ACC112 (cell line): ENCODE results near the gene TLX1.

Source experiments
- H2AFZ ChIP-seq: fragments of 200-600 bp; sonication (generic); one replicate; pipeline ENCODE4 v1.6.0; 2017; ENCODE audit warnings: antibody characterized with exemption, low read length; ENCODE audit not compliant: unreplicated experiment
- H3K27ac ChIP-seq: fragments of 200-600 bp; sonication (generic); 2 replicates; pipeline ENCODE4 v1.5.1; 2014; ENCODE audit warnings: low read depth, mild to moderate bottlenecking, antibody characterized with exemption, low read length, moderate library complexity
- H3K27me3 ChIP-seq: fragments of 200-600 bp; sonication (generic); 2 replicates; pipeline ENCODE4 v1.6.1; 2014; ENCODE audit warnings: mild to moderate bottlenecking, antibody characterized with exemption, low read length, moderate library complexity, mixed read lengths; ENCODE audit not compliant: insufficient read depth
- H3K36me3 ChIP-seq: fragments of 200-600 bp; sonication (generic); 2 replicates; pipeline ENCODE4 v1.6.1; 2016; ENCODE audit warnings: mild to moderate bottlenecking, antibody characterized with exemption, low read length, moderate library complexity, mixed read lengths; ENCODE audit not compliant: insufficient read depth
- H3K4me1 ChIP-seq: fragments of 200-600 bp; sonication (generic); one replicate; pipeline ENCODE4 v1.6.1; 2016; ENCODE audit warnings: low read length, mixed read lengths; ENCODE audit not compliant: insufficient read depth, unreplicated experiment, control insufficient read depth
- H3K4me3 ChIP-seq: fragments of 200-600 bp; sonication (generic); 2 replicates; pipeline ENCODE4 v1.5.1; 2014; ENCODE audit warnings: mild to moderate bottlenecking, low read depth, low read length
- H3K79me2 ChIP-seq: fragments of 200-600 bp; sonication (generic); one replicate; pipeline ENCODE4 v1.6.0; 2016; ENCODE audit warnings: low read length; ENCODE audit not compliant: control insufficient read depth, unreplicated experiment, insufficient read depth

The TLX1 gene

DNA sequence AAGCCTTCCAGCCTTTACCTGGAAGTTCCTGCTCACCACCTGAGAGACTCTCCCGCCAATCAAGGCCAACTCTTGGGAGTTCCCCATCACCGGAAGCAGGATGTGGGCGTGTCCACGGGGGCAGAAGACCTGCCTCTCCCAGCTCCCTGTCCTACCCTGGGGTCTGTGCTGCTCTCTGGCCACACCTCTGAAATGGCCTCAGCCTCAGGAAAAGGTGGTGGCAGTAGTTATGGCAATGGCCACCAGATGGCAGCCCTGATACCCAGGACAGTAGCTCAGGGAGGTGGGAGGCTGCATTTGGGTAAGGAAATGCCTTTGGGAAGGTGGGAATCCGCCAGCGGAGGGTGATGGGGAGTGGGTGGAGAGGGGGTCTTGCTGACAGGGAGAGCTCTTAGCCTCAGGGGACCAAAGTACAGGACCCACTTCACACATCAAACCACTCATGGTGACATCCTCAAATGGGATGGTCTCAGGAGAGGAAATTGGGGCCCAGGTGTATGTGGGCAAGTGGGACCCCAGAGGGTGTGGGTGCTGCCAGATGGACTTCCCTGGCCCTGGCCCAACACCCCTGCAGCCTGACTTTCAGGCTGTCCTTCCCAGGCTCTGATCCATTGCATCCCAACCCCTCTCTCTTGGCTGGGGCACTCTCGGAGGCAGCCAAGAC, 35.4 kb upstream of the TLX1 start:
- no peak overlapping the region for H2AFZ ChIP-seq
- peaks cover 23% of the 10 kb centered on the region for H3K27me3 ChIP-seq
- no peak overlapping the region for H3K27ac ChIP-seq

DNA sequence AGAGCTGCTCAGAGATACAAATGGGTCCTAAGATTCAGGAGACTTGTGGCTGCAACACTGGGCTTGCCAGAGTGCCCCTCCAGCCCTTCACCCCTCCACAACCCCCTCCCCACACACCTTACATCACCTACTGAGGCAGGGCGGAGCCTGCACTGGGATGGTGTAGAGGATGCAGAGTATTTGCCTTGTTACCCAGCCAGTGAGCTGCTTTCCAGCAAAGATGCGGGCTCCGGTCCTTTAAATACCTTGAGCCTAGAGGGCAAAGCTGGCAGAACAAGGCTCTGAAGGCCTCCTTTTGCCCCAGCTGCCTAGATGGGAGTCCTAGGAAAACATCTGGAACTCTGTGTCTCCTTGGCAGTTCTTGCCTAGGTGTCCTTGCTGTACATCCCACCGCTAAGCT, 34.7 kb upstream of the TLX1 start:
- Histone ChIP-seq H3K27me3 (peaks cover 30% of the 10 kb centered on the region), H3K79me2 (no peaks in the 10 kb centered on the region), H3K36me3 (no peaks in the 10 kb centered on the region), H3K4me1 (peaks cover 21% of the 10 kb centered on the region), H3K27ac (no peak overlapping the region), H3K4me3 (no peak overlapping the region), H2AFZ (no peak overlapping the region)

More for the DNA sequence above, 35.4 kb upstream of the TLX1 start:
- Histone ChIP-seq H3K4me3 (no peak overlapping the region), H3K36me3 (no peaks in the 10 kb centered on the region), H3K79me2 (no peaks in the 10 kb centered on the region), H3K4me1 (peaks cover 28% of the 10 kb centered on the region)

DNA sequence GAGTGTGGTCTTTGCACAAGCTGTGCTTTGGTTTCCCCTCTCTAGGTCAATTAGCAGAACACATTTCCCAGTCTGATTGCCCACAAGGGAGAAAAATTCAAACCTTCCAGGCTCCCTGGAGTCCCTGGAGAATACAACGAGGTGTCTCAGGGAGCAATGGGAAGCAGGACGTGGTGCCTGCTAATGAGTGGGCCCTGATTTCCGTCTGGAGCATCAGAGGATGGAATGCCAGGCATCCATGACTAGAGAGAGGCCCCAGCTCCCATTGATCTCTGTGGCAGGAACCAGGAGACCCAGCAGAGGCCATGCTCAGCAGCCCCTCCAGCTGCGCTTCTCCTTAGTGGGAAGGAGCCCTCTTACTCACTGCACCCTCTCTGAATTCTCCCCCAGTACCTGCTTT, 33.2 kb upstream of the TLX1 start:
- H3K27ac ChIP-seq: no peak overlapping the region
- H2AFZ ChIP-seq: no peak overlapping the region
- no peak overlapping the region for H3K4me3 ChIP-seq
- peaks cover 6% of the 10 kb centered on the region for H3K4me1 ChIP-seq
- peaks cover 45% of the 10 kb centered on the region for H3K27me3 ChIP-seq
- H3K79me2 ChIP-seq: no peaks in the 10 kb centered on the region
- no peaks in the 10 kb centered on the region for H3K36me3 ChIP-seq

DNA sequence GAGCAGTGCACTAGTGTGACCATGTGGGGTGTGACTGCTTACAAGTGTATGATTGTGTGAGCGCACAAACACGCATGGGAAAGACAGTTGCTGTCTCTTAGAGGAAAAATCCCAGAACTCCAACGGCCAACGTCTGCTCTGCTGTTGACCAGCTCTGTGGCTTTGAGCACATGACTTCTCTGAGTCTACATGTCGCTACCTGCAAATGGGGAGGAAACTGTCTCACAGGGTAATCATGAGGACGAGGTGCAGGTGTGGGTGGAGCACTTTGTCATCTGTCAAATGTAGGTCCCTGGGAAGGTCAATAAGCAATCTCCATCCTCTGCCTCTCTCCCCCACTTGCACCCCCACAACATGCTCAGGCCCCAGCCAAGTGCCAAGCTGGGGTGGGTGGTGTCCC, 31.2 kb upstream of the TLX1 start:
- peaks cover 54% of the 10 kb centered on the region for H3K27me3 ChIP-seq
- no peaks in the 10 kb centered on the region for H3K4me1 ChIP-seq
- no peaks in the 10 kb centered on the region for H3K79me2 ChIP-seq
- H3K27ac ChIP-seq: no peak overlapping the region
- no peaks in the 10 kb centered on the region for H3K36me3 ChIP-seq
- H3K4me3 ChIP-seq: no peak overlapping the region
- H2AFZ ChIP-seq: no peak overlapping the region

DNA sequence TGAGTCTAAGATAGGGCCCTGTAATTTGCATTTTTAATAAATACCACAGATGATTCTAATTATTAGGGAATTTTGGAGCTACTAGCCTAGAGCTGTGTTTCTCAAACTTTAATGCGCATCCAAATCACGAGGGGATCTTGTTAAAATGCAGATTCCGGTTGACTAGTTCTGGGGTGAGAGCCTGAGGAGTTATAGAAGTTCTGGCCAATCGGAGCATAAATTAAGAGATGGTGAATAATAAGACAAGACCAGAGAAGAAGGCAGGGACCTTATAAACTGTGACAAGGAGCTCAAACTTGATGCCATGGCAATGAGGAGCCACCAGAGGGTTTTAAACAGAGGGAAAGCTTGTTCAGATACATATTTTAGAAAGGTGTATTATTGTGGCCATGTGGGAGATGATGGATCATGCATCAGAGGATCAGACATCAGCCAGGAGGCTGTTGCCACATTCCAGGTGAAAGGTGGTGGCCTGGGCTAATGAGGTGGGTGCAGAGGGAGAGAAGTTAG, 29.7 kb upstream of the TLX1 start:
- no peak overlapping the region for H3K4me3 ChIP-seq
- no peak overlapping the region for H2AFZ ChIP-seq
- H3K79me2 ChIP-seq: no peaks in the 10 kb centered on the region
- H3K4me1 ChIP-seq: no peaks in the 10 kb centered on the region
- no peaks in the 10 kb centered on the region for H3K36me3 ChIP-seq
- H3K27me3 ChIP-seq: peaks cover 65% of the 10 kb centered on the region
- no peak overlapping the region for H3K27ac ChIP-seq

DNA sequence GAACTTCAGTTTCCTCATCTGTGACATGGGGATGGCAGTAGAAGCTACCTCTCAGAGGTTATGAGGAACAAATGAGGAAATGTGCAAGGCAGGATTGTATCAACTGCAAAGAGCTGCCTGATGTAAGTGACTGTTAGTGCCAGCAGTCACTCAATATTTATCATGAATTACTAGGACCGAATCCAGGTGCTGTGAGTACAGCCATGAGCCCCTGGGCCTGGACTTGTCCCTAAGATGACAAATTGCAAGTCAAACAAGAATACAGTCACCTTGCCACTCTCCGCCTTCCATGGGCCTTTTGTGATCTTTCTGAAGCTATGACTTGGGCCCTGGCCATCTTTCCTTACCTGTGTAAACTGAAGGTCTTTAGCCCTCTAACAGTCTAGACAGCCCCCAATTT, 27.7 kb upstream of the TLX1 start:
- Histone ChIP-seq H3K36me3 (no peaks in the 10 kb centered on the region), H3K4me3 (no peak overlapping the region), H3K4me1 (no peaks in the 10 kb centered on the region), H2AFZ (no peak overlapping the region), H3K27me3 (peaks cover 76% of the 10 kb centered on the region), H3K79me2 (no peaks in the 10 kb centered on the region), H3K27ac (no peak overlapping the region)

DNA sequence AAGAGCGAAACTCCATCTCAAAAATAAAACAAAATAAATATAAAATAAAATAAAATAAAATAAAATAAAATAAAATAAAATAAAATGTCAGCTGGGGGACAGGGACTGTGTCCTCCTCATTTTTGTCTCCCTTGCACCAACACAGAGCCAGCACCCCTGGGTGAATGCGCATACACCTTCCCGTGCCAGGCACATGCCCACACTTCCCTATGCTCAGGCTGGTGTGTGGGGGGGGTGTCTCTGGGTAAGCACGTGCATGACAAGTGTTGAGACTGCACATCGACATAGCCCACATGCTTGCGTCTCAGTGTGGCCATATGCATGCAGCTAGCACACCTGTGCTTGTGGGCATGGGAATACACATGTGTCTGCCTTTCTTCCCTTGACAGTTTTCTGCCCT, 24.7 kb upstream of the TLX1 start:
- Histone ChIP-seq H3K36me3 (no peaks in the 10 kb centered on the region), H3K4me1 (no peaks in the 10 kb centered on the region), H3K27ac (no peak overlapping the region), H2AFZ (no peak overlapping the region), H3K79me2 (no peaks in the 10 kb centered on the region), H3K4me3 (no peak overlapping the region), H3K27me3 (peaks cover 60% of the 10 kb centered on the region)

DNA sequence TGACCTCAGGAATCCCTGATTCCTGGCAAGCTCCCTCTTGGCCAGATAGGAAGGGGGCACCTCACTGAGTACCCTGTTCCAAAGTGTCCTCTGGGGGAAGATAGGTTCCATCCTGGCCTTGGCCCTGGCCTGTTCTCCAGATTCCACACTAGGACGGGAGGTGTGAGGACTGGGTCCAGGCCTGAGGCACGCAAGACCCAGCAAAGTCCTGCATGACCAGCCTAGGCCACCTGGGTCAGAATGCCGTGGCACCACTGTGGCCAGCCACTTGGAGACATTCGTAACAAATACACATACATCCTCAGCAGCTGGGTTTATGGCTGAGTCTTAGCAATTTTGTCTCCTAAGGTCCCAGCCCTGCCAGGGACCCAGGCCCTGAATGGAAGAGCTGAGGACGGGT, 23.3 kb upstream of the TLX1 start:
- Histone ChIP-seq H3K27me3 (peaks cover 51% of the 10 kb centered on the region), H3K36me3 (no peaks in the 10 kb centered on the region), H3K4me3 (no peak overlapping the region), H3K4me1 (no peaks in the 10 kb centered on the region), H2AFZ (no peak overlapping the region), H3K27ac (no peak overlapping the region), H3K79me2 (no peaks in the 10 kb centered on the region)

DNA sequence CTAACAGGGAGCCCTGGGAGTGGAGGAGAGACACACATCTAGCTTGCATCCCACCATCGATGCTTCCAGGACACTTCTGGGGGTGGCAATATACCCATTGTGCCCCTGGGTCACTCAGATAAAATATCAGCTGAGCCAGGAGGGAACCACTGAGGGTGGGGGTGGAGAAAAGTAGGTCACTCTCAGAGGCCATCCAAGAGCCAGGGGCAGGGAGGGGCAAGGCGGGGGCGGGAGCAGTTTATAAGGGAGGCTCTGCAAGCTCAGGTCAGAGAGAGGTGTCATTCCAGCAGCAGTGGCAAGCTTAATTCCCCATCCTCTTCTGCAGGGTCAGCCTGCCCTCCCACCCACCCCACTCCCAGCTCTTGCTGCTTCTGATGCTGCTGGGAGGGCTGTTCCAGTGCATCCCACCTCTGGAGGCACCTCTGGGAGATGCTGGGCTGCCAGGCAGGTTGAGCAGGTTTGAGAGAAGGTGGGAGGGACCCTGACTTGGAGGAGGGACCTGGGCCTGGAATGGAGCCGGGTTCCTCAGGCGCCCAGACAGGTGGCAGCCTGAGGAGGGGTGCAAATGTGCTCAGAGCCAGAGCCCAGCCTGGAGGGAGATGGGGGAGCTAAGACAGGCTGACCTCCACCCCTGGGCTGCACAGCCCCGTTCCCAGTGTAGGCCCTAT, 20.1 kb upstream of the TLX1 start:
- Histone ChIP-seq H3K4me1 (no peaks in the 10 kb centered on the region), H3K27ac (no peak overlapping the region), H2AFZ (no peak overlapping the region), H3K27me3 (peaks cover 56% of the 10 kb centered on the region), H3K36me3 (no peaks in the 10 kb centered on the region), H3K79me2 (no peaks in the 10 kb centered on the region), H3K4me3 (no peak overlapping the region)

DNA sequence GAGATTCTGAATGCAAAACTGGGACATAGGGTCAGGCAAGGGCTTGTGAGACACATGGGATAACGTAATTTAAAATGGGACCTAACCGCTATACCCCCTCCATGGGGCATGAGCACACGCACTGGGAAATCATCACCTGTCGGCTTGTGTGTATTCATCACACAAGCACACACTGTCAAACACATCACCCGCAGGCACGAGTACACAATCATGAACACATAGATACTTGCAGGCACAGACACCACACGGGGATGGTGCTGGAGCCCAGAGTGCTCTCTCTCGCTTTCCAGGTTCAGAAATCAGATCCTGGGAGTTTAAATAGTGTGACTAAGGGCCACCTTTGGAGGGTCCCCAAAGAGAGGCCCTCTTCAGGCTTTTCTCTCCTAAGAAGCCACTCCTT, 19.6 kb upstream of the TLX1 start:
- H3K27ac ChIP-seq: no peak overlapping the region

More for the DNA sequence above, 19.6 kb upstream of the TLX1 start:
- no peaks in the 10 kb centered on the region for H3K79me2 ChIP-seq
- no peak overlapping the region for H3K4me3 ChIP-seq
- no peaks in the 10 kb centered on the region for H3K36me3 ChIP-seq
- H3K4me1 ChIP-seq: no peaks in the 10 kb centered on the region
- H3K27me3 ChIP-seq: peaks cover 58% of the 10 kb centered on the region
- H2AFZ ChIP-seq: no peak overlapping the region
